ENCODE measurements around the gene AHNAK. TPM values are rescaled to one million over a fixed set of nuclear protein-coding genes. Genes with fewer than 3 reads are reported as not detected.
"Not testable (repeated sequence)": the region's sequence is repeated elsewhere in the genome, so short reads cannot be mapped to it uniquely, and the experiment has no call there.

Gene AHNAK
- total RNA-seq (100 to 1,000 TPM; 289 to 371 (median 320) TPM), polyA plus RNA-seq (78.1 TPM)
- long read RNA-seq, donor 1, full-length matches to known transcripts: 219 of 285 reads
- long read RNA-seq, donor 1, partial matches to known transcripts: 2 of 285 reads
- long read RNA-seq, donor 1, other reads (novel, unspliced or antisense): 64 of 285 reads
- long read RNA-seq, donor 2, full-length matches to known transcripts: 22 of 32 reads
- long read RNA-seq, donor 2, partial matches to known transcripts: 0 of 32 reads
- long read RNA-seq, donor 2, other reads (novel, unspliced or antisense): 10 of 32 reads
- long read RNA-seq, donor 3, full-length matches to known transcripts: 437 of 497 reads
- long read RNA-seq, donor 3, partial matches to known transcripts: 10 of 497 reads
- long read RNA-seq, donor 3, other reads (novel, unspliced or antisense): 50 of 497 reads
- long read RNA-seq, donor 4, full-length matches to known transcripts: 15 of 21 reads
- long read RNA-seq, donor 4, partial matches to known transcripts: 0 of 21 reads
- long read RNA-seq, donor 4, other reads (novel, unspliced or antisense): 6 of 21 reads

GRCh38 chr11:62546244-62546928, at the start of gene AHNAK:
Gene AHNAK (minus strand): TSS chr11:62546806. CDS start chr11:62536098, 10,708 bp downstream.
- Histone ChIP-seq H3K27ac (ENCODE audit: low read length) (peak within 1 kb of the TSS; percentile 100), H3K4me3 (ENCODE audit: low read length) (peak within 1 kb of the TSS; percentile 96), H3K27me3 (ENCODE audit: control insufficient read depth, insufficient read depth) (no peaks in the 10 kb centered on the region), H3K4me1 (ENCODE audit: control insufficient read depth, insufficient read depth, low read length) (peaks cover 9% of the 10 kb centered on the region), H3K9me3 (ENCODE audit: control insufficient read depth, low read length) (no peaks in the 10 kb centered on the region)
- DNase-seq (peak; percentile 86 to 96 (median 96)), ATAC-seq (peak; percentile 68 to 77)
- under 1% methylated on average over 69 of the region's 69 CpGs for WGBS
- intact Hi-C loops (cut with DNase I): loop anchor here in 3 of 4 donors (10.0 kb wide), 2 partner anchors 142 to 152 kb away; no protein-coding TSS in a partner anchor

- ATAC-seq: no peak
- H3K4me3 ChIP-seq (ENCODE audit: low read length): no peak overlapping the region
- intact Hi-C loops (cut with DNase I): loop anchor here in 1 of 4 donors (10.0 kb wide), 1 partner anchor 60 kb away; the partner anchor contains the start of gene INTS5
- 82% methylated on average over 8 of the region's 8 CpGs for WGBS
- no peaks in the 10 kb centered on the region for H3K27me3 ChIP-seq (ENCODE audit: control insufficient read depth, insufficient read depth)
- no peak overlapping the region for H3K27ac ChIP-seq (ENCODE audit: low read length)
- H3K4me1 ChIP-seq (ENCODE audit: control insufficient read depth, insufficient read depth, low read length): peaks cover 10% of the 10 kb centered on the region
- peak in 1 of 3 donors; percentile 59 for DNase-seq
- no peaks in the 10 kb centered on the region for H3K9me3 ChIP-seq (ENCODE audit: control insufficient read depth, low read length)
Observed at GRCh38 chr11:62595124-62595523, 48.5 kb upstream of the AHNAK start.

- 57% methylated on average over 13 of the region's 13 CpGs for whole genome bisulfite sequencing
- no peaks in the 10 kb centered on the region for H3K9me3 ChIP-seq (ENCODE audit: control insufficient read depth, low read length)
- no peak overlapping the region for H3K4me3 ChIP-seq (ENCODE audit: low read length)
- H3K4me1 ChIP-seq (ENCODE audit: control insufficient read depth, insufficient read depth, low read length): peaks cover 9% of the 10 kb centered on the region
- intact Hi-C loops (cut with DNase I): loop anchor here in 1 of 4 donors (10.0 kb wide), 1 partner anchor 61 kb away; the partner anchor contains the start of gene INTS5
- ATAC-seq (peak; percentile 2 to 8), DNase-seq (peak; percentile 82 to 93 (median 89))
- no peaks in the 10 kb centered on the region for H3K27me3 ChIP-seq (ENCODE audit: control insufficient read depth, insufficient read depth)
- H3K27ac ChIP-seq (ENCODE audit: low read length): no peak overlapping the region
Observed at GRCh38 chr11:62593434-62594044, 46.9 kb upstream of the AHNAK start.

- no peak for ATAC-seq
- 75% methylated on average over 8 of the region's 8 CpGs for WGBS
- no peak for DNase-seq
- Histone ChIP-seq H3K4me1 (ENCODE audit: control insufficient read depth, insufficient read depth, low read length) (peaks cover 9% of the 10 kb centered on the region), H3K4me3 (ENCODE audit: low read length) (no peak overlapping the region), H3K27me3 (ENCODE audit: control insufficient read depth, insufficient read depth) (no peaks in the 10 kb centered on the region), H3K9me3 (ENCODE audit: control insufficient read depth, low read length) (no peaks in the 10 kb centered on the region), H3K27ac (ENCODE audit: low read length) (peak overlapping the region; percentile 97)
- intact Hi-C loops (cut with DNase I): loop anchor here in 1 of 4 donors (10.0 kb wide), 1 partner anchor 62 kb away; the partner anchor contains the start of gene INTS5
Observed at GRCh38 chr11:62592989-62593421, 46.4 kb upstream of the AHNAK start.

GRCh38 chr11:62592146-62592815, 45.7 kb upstream of the AHNAK start:
- Histone ChIP-seq H3K4me3 (ENCODE audit: low read length) (peak overlapping the region; percentile 53), H3K4me1 (ENCODE audit: control insufficient read depth, insufficient read depth, low read length) (peaks cover 9% of the 10 kb centered on the region), H3K9me3 (ENCODE audit: control insufficient read depth, low read length) (no peaks in the 10 kb centered on the region), H3K27me3 (ENCODE audit: control insufficient read depth, insufficient read depth) (no peaks in the 10 kb centered on the region), H3K27ac (ENCODE audit: low read length) (peak overlapping the region; percentile 97)
- ATAC-seq (peak; percentile 20 to 34), DNase-seq (peak in 1 of 3 donors; percentile 15)
- WGBS: 10% methylated on average over 17 of the region's 17 CpGs
- intact Hi-C loops (cut with DNase I): loop anchor here in 1 of 4 donors (10.0 kb wide), 1 partner anchor 63 kb away; the partner anchor contains the start of gene INTS5

GRCh38 chr11:62591448-62592145, 45.0 kb upstream of the AHNAK start, which contains the start of gene TUT1:
Gene TUT1 (minus strand): TSS chr11:62591523. CDS start chr11:62591485, 38 bp downstream.
- peak; percentile 95 to 97 (median 97) for DNase-seq
- WGBS: under 1% methylated on average over 58 of the region's 58 CpGs

GRCh38 chr11:62588966-62589637, 42.5 kb upstream of the AHNAK start:
- H3K4me3 ChIP-seq (ENCODE audit: low read length): no peak overlapping the region
- WGBS: 69% methylated on average over 18 of the region's 18 CpGs
- H3K27ac ChIP-seq (ENCODE audit: low read length): no peak overlapping the region
- H3K9me3 ChIP-seq (ENCODE audit: control insufficient read depth, low read length): no peaks in the 10 kb centered on the region
- peaks cover 9% of the 10 kb centered on the region for H3K4me1 ChIP-seq (ENCODE audit: control insufficient read depth, insufficient read depth, low read length)
- intact Hi-C loops (cut with DNase I): no loop called here
- DNase-seq (no peak), ATAC-seq (no peak)
- H3K27me3 ChIP-seq (ENCODE audit: control insufficient read depth, insufficient read depth): no peaks in the 10 kb centered on the region

More at GRCh38 chr11:62591448-62592145, 45.0 kb upstream of the AHNAK start, which contains the start of gene TUT1:
- intact Hi-C loops (cut with DNase I): loop anchor here in 1 of 4 donors (10.0 kb wide), 1 partner anchor 63 kb away; the partner anchor contains the start of gene INTS5
- Histone ChIP-seq H3K9me3 (ENCODE audit: control insufficient read depth, low read length) (no peaks in the 10 kb centered on the region), H3K27me3 (ENCODE audit: control insufficient read depth, insufficient read depth) (no peaks in the 10 kb centered on the region), H3K27ac (ENCODE audit: low read length) (peak within 1 kb of the TSS; percentile 97), H3K4me3 (ENCODE audit: low read length) (peak within 1 kb of the TSS; percentile 79), H3K4me1 (ENCODE audit: control insufficient read depth, insufficient read depth, low read length) (peaks cover 9% of the 10 kb centered on the region)
- peak; percentile 95 to 96 for ATAC-seq

- ATAC-seq; H3K4me3 ChIP-seq (ENCODE audit: low read length); H3K4me1 ChIP-seq (ENCODE audit: control insufficient read depth, insufficient read depth, low read length); H3K9me3 ChIP-seq (ENCODE audit: control insufficient read depth, low read length); H3K27me3 ChIP-seq (ENCODE audit: control insufficient read depth, insufficient read depth); DNase-seq; H3K27ac ChIP-seq (ENCODE audit: low read length); intact Hi-C loops (cut with DNase I): not testable (repeated sequence)
- 98% methylated on average over 7 of the region's 7 CpGs for WGBS
Observed at GRCh38 chr11:62585356-62585755, 38.8 kb upstream of the AHNAK start.

- intact Hi-C loops (cut with DNase I); H3K4me3 ChIP-seq (ENCODE audit: low read length); H3K27ac ChIP-seq (ENCODE audit: low read length); ATAC-seq; H3K27me3 ChIP-seq (ENCODE audit: control insufficient read depth, insufficient read depth); H3K9me3 ChIP-seq (ENCODE audit: control insufficient read depth, low read length); H3K4me1 ChIP-seq (ENCODE audit: control insufficient read depth, insufficient read depth, low read length); DNase-seq: not testable (repeated sequence)
- 95% methylated on average over 4 of the region's 4 CpGs for WGBS
Observed at GRCh38 chr11:62581735-62582134, 35.1 kb upstream of the AHNAK start.

Measured in right cardiac atrium (tissue), 5 donors.